ENCODE results near the gene CPAMD8. TPM values are rescaled to one million over a fixed set of nuclear protein-coding genes. Genes with fewer than 3 reads are reported as not detected.

Gene CPAMD8
- total RNA-seq, 2 donors from 2014 or later, result 134 to 216 TPM

DNA sequence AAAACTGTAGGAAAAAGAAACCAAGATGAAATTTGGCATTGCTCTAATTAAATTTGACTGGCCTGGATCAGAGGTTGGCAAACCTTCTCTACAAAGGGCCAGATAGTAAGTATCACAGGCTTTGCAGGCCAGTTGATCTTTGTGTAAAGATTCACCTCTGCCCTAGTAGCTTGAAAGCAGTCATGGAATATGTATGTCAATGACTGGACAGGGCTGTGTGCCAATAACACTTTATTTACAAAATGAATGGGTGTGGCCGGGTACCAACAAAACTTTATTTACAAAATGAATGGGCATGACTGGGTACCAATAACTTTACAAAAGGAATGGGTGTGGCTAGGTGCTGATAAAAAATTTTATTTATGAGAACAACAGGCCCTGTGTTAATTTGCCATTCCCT is 177.4 kb downstream of the CPAMD8 start:
- no peak overlapping the region for H3K4me3 ChIP-seq
- no peaks in the 10 kb centered on the region for H3K9me3 ChIP-seq
- peaks cover 10 to 45% of the 10 kb centered on the region in 2 donors for H3K36me3 ChIP-seq
- no peak overlapping the region for H3K27ac ChIP-seq
- DNase-seq (ENCODE audit: low spot score), result no peak
- TF ChIP-seq POLR2AphosphoS5 (IDR thresholded peaks at IDR 0.05), result no peak
- TF ChIP-seq, protein P1, sequence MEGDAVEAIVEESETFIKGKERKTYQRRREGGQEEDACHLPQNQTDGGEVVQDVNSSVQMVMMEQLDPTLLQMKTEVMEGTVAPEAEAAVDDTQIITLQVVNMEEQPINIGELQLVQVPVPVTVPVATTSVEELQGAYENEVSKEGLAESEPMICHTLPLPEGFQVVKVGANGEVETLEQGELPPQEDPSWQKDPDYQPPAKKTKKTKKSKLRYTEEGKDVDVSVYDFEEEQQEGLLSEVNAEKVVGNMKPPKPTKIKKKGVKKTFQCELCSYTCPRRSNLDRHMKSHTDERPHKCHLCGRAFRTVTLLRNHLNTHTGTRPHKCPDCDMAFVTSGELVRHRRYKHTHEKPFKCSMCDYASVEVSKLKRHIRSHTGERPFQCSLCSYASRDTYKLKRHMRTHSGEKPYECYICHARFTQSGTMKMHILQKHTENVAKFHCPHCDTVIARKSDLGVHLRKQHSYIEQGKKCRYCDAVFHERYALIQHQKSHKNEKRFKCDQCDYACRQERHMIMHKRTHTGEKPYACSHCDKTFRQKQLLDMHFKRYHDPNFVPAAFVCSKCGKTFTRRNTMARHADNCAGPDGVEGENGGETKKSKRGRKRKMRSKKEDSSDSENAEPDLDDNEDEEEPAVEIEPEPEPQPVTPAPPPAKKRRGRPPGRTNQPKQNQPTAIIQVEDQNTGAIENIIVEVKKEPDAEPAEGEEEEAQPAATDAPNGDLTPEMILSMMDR (IDR thresholded peaks at IDR 0.05), result no peak
- 71% methylated on average over 1 of the region's 1 CpG for WGBS
- no peaks in the 10 kb centered on the region for H3K27me3 ChIP-seq (replicated peaks; ENCODE audit: insufficient read depth)
- intact Hi-C loops (cut with DNase I), result no loop called here
- no peaks in the 10 kb centered on the region for H3K4me1 ChIP-seq (replicated peaks)

DNA sequence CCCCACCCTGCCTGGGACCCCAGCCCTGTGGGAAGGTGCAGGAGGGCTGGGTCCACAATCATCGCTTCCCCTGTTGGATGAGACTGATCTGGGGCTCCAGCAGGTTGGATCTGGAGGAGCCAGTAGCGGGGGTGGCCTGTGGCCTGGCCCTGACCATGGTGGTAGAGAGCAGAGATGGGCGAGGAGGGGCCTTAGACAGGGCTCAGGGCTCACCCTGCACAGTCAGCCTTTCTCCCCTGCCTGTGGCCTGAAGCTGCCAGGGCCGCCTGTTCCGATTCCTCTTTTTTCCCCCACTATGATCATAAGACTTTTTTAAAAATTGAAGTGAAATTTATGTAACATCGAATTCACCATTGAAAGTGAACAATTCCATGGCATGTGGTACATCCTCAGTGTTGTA is 179.2 kb downstream of the CPAMD8 start:
- H3K9me3 ChIP-seq, result no peaks in the 10 kb centered on the region
- H3K4me3 ChIP-seq, result no peak overlapping the region
- no peaks in the 10 kb centered on the region for H3K4me1 ChIP-seq (replicated peaks)
- intact Hi-C loops (cut with DNase I), result no loop called here
- H3K36me3 ChIP-seq, result peaks cover 11 to 37% of the 10 kb centered on the region in 2 donors
- no peak overlapping the region for H3K27ac ChIP-seq
- TF ChIP-seq POLR2AphosphoS5 (IDR thresholded peaks at IDR 0.05) (no peak), POLR2A (IDR thresholded peaks at IDR 0.05) (no peak)
- TF ChIP-seq, protein P1 (IDR thresholded peaks at IDR 0.05), result no peak
- WGBS, result 97% methylated on average over 6 of the region's 6 CpGs
- no peaks in the 10 kb centered on the region for H3K27me3 ChIP-seq (replicated peaks; ENCODE audit: insufficient read depth)
- DNase-seq (ENCODE audit: low spot score), result no peak

DNA sequence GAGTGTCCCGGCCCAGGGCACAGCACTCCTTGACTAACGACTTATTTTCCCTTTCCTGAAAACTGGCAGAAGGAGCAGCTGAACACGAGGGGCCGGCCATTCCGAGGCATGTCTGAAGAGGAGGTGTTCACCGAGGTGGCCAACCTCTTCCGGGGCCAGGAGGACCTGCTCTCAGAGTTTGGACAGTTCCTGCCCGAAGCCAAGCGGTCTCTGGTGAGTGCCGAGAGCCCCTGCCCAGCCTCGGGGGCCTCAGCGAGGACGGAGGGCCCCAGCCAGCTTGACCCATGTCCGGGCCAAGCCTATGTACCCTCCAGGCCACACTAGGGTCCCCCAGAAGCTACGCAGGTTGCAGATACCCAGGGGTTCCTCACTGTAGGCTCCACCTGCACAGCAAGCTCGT is 179.7 kb downstream of the CPAMD8 start:
- Histone ChIP-seq H3K27me3 (replicated peaks; ENCODE audit: insufficient read depth) (no peaks in the 10 kb centered on the region), H3K4me3 (no peak overlapping the region), H3K4me1 (replicated peaks) (no peaks in the 10 kb centered on the region), H3K9me3 (no peaks in the 10 kb centered on the region), H3K27ac (no peak overlapping the region), H3K36me3 (peaks cover 8 to 34% of the 10 kb centered on the region in 2 donors)
- TF ChIP-seq, protein P1 (IDR thresholded peaks at IDR 0.05), result no peak
- no peak for TF ChIP-seq POLR2AphosphoS5 (IDR thresholded peaks at IDR 0.05)
- no peak for TF ChIP-seq POLR2A (IDR thresholded peaks at IDR 0.05)
- intact Hi-C loops (cut with DNase I), result no loop called here
- 96% methylated on average over 16 of the region's 16 CpGs for WGBS
- DNase-seq (ENCODE audit: low spot score), result no peak

Small RNAs within 50 kb of the gene (small RNA-seq; reads per million reads assigned to genes)
- gene RN7SL823P, result 0 reads per million in 2 donors
- gene RN7SL835P, result 0 reads per million in 2 donors

Other genes starting within 250 kb of the CPAMD8 start
- 100 to 1,000 TPM in 1 of 2 donors, 10 to 100 TPM in 1; 37.8 to 159 TPM for gene SIN3B, start 197.4 kb downstream of the CPAMD8 start, total RNA-seq
- 1 to 10 TPM in 1 of 2 donors, under 1 TPM in 1; 0.36 to 6.2 TPM for gene F2RL3, start 137.8 kb downstream of the CPAMD8 start, total RNA-seq
- 10 to 100 TPM in 1 of 2 donors, 1 to 10 TPM in 1; 6.5 to 15.3 TPM for gene HAUS8, start 48.6 kb upstream of the CPAMD8 start, total RNA-seq
- gene MYO9B, start 49.0 kb upstream of the CPAMD8 start, total RNA-seq, result 100 to 1,000 TPM in 1 of 2 donors, 10 to 100 TPM in 1; 50.9 to 208 TPM
- gene USE1, start 188.5 kb upstream of the CPAMD8 start, total RNA-seq, result 10 to 100 TPM; 24.5 to 30.3 TPM
- gene OCEL1, start 199.4 kb upstream of the CPAMD8 start, total RNA-seq, result 10 to 100 TPM; 21.6 to 26.2 TPM
- 100 to 1,000 TPM in 1 of 2 donors, 10 to 100 TPM in 1; 91.7 to 108 TPM for gene NR2F6, start 219.1 kb upstream of the CPAMD8 start, total RNA-seq
- gene USHBP1, start 237.9 kb upstream of the CPAMD8 start, total RNA-seq, result 1 to 10 TPM; 3.5 to 8.4 TPM
- gene BABAM1, start 240.6 kb upstream of the CPAMD8 start, total RNA-seq, result 10 to 100 TPM; 80.0 to 81.6 TPM